DLD1 (cell line): ENCODE data around the gene CDCA5.

Experiments used
- in situ Hi-C: cut with HindIII; loops from 2 replicates; pipeline ENCODE4 v1.10.0; 2017; ENCODE audit warnings: low sequenced_read_pairs

Gene CDCA5

DNA sequence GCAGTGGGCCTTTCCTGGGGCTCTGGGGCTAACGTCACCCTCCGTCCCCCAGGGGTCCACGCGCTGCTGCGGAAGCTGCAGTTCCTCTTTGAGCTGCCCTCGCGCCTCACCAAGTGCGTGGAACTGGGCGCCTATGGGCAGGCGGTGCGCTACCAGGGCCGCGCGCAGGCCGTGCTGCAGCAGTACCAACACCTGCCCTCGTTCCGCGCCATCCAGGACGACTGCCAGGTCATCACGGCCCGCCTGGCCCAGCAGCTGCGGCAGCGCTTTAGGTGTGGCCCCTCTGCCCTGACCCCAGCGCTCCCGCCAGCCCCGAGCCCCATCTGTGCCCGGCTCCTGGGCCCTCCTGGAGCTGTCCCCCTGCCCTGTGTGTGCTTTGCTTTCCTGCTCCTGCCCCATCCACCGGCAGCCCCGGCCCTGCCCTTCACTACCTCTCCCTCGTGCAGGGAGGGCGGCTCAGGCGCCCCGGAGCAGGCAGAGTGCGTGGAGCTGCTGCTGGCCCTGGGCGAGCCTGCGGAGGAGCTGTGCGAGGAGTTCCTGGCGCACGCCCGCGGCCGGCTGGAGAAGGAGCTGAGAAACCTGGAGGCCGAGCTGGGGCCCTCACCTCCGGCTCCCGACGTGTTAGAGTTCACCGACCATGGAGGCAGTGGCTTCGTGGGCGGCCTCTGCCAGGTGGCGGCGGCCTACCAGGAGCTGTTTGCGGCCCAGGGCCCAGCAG is 24.1 kb upstream of the CDCA5 start:
- in situ Hi-C loops, result no loop called here

DNA sequence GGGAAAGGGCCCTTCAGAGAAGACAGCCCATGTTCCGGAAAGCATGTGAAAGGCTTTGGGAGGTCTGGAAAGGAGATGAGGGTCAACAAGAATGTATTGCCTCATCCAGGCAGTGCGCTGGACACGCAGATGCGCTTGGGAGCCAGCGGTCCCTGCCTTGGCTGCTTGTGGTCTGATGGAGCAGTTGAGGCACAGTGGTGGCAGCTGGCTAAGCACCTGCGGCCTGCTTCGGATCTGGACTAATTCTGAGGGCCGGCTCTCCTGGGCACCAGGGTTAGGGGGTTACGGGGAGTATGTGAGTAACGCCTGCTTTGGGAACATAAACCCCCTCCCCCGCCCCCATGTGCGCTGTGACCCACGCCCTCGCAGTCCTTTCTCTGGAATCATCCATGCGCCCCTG is 23.2 kb upstream of the CDCA5 start:
- in situ Hi-C loops, result no loop called here

DNA sequence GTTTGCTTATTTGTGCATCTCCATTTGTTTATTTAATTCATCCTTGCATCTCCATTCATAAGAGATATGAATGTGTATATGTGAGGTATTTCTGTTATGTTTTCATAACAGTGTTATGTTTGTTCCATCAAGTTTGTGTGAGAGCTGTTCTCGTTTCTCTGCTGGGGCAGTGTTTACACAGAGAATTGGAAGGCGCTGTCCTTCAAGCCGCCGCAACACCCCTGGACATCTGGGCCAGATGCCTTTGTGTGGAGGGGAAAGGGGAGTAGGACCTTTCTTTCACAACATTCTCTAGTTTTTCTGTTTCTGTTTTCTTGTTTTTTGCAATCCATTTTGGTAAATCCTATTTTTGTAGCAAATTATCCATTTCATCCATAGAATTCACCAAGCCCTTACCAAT is 20.8 kb upstream of the CDCA5 start:
- in situ Hi-C loops, result no loop called here

DNA sequence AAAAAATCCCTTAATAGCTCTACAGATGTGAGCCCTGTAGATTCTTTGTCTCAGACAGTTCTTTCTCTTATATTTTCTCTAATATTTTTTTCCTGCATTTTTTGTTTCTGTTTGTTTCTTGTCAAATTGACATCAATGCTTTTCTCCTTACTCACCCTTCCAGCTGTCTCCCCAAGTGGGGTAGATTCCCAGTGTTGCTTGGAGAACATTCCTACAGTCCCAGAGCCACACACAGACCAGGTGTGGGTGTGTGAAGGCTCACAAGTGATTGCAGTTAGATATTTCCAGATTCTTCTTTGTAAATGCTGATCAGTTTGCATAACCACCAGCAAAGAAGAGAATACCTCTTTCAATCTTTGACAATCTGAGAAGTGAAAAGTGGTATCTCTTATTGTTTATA is 19.6 kb upstream of the CDCA5 start:
- in situ Hi-C loops, result no loop called here

DNA sequence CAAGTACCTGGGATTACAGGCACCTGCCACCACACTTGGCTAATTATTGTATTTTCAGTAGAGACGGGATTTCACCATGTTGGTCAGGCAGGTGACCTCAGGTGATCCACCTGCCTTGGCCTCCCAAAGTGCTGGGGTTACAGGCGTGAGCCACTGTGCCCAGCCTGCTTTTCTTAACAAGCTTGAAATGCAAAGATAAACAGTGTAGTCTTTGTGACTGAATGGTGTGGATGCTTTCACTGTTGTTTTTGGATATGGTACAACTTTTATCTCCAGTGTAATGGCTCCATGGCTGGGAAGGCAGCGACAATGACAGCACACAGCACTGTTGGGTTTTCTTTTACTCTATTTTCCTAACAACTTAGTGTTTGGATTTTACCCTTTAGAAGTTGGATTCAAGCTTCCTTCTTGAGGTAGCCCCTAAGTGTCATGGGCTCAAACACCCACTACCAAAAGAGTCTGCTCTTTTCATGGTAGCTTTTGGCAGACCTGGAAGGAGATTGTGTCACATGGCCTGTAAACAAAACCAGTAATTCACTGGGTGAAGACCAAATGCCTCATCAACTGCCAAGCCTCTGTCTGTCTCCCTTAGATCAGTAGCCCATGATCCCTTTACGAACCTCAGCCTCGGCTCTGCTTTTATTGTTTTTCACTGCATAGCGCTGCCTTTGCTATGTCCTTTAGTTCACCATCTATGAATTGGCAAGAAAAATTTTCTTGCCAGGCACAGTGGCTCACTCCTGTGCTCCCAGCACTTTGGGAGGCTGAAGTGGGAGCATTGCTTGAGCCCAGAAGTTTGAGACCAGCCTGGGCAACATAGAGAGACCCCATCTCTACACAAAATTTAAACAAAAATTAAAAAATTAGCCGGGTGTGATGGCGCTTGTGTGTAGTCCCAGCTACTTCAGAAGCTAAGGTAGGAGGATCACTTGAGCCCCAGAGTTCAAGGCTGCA is 18.6 kb upstream of the CDCA5 start:
- in situ Hi-C loops, result no loop called here

DNA sequence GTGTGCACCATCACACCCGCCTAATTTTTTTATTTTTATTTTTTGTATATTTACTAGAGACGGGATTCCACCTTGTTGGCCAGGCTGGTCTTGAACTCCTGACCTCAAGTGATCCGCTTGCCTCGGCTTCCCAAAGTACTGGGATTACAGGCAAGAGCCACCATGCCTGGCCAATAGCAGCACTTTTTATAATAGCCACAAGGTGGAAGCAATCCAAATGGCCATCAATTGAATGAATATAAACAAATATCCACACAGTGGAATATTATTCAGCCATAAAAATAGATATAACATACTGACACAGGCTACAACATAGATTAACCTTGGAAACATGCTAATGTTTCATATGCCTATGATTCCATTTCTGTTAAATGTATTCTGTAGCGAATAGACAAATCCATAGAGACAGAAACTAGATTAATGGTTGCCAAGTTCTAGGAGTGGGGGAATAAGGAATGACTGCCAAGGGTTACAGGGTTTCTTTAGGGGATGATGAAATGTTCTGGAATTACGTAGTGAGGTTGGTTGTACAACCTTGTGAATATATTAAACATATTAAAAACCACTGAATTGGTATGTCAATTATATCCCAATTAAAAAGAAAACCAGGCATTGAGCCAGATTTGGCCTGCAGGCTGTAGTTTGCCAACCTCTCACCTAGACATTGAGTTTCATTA is 17.0 kb upstream of the CDCA5 start:
- in situ Hi-C loops, result no loop called here

DNA sequence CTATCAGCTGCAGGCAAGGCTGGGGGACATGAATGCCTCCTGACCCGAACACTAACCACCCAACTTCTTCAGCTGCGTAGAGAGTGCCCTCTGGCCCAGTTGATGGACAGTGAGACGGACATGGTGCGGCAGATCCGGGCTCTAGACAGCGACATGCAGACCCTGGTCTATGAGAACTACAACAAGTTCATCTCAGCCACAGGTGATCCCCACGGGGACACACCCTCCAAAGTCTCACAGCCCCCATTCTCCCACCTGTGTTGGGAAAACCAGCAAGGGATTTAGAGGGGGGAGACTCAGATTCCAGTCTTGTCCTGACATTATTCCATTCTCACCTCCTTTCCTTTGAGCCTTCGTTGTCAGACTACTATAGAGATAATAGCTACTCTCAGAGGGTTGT is 13.1 kb upstream of the CDCA5 start:
- in situ Hi-C loops, result no loop called here

DNA sequence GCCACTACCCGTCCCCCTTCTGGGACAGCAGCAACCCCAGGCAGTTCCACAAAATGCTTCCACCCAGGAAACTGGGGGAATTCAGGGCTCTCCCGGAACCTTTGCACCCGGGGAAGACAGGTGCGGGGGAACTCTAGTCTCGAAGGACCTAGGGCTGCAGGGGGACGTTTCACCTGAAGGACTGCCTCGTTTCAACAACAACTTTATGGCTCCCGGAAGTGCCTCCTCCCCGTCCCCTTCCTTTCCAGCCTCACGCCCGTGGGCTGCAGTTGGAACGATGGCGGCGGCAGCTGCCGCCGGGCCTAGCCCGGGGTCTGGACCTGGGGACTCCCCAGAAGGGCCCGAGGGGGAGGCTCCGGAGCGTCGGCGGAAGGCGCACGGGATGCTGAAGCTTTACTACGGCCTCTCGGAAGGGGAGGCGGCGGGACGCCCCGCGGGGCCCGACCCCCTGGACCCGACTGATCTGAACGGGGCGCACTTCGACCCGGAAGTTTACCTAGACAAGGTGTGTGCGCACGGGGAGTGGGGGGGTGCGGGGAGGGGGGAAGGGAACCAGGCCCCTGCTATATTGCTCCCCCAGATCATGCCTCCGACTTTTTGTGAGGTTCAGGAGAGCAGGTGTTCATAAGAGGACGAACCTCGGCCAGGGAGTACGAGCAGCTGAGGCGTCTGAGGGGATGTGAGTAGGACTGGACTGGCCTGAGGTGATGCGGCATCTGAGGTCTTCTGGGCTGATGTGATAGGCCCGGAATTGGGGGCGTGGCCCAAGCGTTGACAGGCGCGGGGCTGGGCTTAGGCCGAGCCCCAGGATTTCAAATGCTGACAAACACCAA is 12.3 kb upstream of the CDCA5 start, which contains the start of gene VPS51:
Gene VPS51, plus strand, starts transcription at position 241 of the 833 bp plus-strand sequence. Its CDS starts 37 bp downstream, at position 278.
- in situ Hi-C loops, result no loop called here

DNA sequence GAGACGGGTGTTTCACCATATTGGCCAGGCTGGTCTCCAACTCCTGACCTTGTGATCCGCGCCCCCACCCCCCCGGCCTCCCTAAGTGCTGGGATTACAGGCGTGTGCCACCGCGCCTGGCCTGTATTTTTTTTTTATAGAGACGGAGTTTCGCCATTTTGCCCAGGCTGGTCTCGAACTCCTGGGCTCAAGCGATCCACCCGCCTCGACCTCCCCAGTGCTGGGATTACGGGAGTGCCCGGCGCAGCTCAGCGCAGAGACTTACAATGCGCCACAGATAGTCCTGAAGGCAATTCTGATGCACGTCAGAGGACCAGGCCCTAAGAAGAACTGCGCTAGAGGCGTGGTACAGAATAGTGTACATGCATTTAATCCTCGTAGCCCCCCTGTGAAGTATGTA is 11.6 kb upstream of the CDCA5 start:
- in situ Hi-C loops, result no loop called here

DNA sequence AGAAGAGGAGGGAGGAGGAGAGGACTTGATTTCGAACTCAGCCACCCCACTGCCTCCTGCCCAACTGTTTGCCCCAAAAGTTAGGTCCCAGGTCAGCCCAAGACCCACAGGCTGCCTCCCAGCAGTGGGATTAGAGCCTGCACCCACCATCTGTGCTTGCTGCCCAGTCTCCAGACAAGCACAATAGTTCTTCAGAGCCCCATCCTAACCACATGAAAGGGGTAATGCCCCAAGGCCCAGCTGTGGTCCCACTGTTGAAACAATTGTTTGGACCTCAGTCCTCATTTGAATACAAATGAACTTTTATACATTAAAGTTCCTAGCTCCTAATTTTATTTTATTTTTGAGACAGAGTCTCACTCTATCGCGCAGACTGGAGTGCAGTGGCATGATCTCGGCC is 6.8 kb upstream of the CDCA5 start:
- in situ Hi-C loops, result no loop called here

DNA sequence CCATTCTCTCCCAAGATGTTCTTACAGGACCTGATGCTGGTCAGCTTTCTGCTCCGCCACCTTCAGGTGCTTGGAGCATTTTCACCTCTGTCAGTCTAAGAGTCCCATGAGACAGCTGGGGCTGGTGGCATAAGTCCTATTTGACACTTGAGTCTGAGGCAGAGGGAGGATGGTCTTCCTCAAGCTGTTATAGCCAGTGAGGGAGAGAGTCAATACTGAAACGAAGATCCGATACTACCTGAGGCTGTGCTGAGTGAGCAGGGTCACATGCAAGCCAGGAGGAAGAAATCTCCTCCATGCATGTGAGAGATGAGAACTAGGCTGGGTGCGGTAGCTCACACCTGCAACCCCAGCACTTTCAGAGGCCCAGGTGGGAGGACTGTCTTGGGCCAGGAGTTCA is 5.8 kb upstream of the CDCA5 start:
- in situ Hi-C loops, result no loop called here

DNA sequence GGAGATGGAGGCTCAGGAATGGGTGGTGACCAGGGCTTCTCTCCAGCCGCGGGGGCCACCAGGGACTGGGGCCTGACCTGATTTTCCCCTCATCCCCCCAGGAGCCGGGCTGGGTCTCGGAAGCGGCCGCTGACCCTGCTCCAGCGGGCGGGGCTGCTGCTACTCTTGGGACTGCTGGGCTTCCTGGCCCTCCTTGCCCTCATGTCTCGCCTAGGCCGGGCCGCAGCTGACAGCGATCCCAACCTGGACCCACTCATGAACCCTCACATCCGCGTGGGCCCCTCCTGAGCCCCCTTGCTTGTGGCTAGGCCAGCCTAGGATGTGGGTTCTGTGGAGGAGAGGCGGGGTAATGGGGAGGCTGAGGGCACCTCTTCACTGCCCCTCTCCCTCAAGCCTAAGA is 4.0 kb upstream of the CDCA5 start:
- in situ Hi-C loops, result no loop called here

DNA sequence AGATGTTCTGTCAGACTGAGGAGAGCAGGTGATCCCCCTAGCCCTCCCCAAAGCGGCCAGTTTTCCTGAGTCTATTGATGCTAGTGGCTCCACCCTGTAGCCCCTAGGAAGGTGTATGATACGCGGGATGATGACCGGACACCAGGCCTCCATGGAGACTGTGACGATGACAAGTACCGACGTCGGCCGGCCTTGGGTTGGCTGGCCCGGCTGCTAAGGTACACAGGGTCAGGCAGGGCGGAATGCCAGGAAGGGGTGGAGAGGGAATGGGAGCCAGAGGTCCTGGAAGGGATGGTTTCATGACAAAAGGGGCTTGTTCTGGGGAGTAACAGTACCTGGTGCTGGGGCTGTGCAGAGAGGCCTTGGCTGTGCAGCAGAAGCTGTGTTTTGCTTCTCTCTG is 3.4 kb upstream of the CDCA5 start:
- in situ Hi-C loops, result no loop called here

DNA sequence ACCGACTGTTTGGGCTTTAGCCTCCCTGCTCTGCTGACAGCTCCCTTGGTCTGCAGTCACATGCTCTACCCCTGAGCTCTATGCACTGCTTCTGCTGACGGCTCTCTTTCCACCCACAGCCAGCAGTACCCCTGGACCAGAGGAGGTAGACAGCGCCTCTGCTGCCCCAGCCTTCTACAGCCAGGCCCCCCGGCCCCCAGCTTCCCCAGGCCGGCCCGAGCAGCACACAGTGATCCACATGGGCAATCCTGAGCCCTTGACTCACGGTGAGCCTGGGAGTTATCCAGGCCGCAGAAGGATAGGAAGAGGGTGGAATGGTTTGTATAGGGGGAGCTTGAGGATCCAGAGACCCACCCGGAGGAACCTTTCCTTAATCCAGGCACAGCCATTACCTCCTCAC is 3.0 kb upstream of the CDCA5 start:
- in situ Hi-C loops, result no loop called here

DNA sequence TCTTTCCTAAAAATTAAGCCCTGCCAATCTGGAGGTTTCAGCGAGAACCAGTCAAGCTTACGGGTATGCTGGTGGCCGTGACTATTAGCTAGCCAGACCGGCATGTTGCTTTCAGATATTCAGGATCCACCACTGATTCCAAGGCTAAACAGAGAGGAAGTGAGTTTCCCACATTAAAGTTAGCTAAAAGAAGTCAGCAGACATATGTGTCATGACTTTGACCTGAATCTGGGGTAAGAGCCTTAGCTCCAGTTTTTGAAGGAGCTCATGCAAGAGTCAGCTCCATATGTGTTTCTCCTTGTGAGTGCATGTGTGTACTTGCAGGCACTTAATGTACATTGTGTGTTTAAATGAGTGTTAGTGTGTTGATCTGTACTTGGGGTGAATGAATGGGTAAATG is 1.6 kb upstream of the CDCA5 start:
- in situ Hi-C loops, result no loop called here

DNA sequence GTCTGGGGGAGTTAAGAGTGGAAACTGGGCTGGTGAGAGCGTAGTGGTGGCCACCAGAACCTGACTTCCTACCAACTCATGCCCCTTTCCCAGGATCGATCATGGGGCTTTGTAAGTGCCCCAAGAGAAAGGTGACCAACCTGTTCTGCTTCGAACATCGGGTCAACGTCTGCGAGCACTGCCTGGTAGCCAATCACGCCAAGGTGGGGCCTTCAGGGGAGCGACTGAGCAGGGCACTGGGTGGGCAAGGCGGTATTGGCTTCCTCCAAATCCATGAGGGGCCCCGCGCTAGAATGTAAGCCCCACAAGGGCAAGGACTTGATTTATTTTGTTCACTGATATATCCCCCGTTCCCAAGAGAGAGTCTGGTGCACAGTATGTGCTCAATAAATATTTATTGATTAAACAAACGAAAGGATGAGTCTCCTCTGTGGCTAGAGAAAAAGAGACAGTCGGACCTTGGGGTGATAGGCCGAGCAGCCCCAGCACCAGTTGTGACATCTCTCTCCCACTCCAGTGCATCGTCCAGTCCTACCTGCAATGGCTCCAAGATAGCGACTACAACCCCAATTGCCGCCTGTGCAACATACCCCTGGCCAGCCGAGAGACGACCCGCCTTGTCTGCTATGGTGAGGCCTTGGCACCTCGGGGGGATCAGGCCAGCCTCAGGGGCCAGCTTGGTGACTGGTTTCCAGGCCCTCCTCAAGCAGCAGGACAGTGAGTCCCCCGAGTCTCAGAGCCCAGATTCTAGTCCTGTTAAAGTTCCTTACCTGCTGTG is 947 bp upstream of the CDCA5 start:
- in situ Hi-C loops, result no loop called here

DNA sequence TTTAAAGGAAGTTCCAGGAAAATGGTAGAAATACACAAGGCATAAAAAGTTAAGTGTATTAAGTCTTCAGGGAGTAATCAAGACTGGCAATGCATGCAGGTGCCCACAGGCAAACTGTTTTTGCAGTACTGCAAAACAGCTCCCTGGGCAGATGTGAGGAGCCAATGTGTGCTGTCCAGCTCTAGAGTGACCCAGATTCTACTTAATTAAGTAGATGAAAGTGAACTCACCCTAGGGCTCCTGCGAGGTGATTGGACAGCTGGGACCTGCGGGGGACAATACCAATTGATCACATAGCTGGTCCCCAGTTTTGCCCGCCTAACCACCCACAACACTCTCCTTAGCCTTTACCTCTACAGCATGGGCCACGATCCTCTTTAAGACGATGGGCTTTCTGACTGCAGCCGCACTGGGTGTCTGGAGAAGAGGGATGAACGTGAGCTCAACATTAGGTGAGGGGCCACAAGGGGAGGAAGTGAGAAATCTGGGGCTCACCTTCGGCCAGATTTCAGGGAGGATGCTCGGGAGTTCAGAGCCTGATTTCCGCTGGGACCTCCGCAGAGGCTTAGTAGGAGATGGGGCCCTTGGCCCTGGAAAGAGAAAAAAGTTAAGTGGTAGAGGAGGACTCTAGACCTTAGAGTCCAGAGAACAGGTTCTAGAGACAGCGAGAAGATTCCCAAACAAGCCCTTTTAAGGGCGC is 556 bp downstream of the CDCA5 start:
- in situ Hi-C loops, result no loop called here

DNA sequence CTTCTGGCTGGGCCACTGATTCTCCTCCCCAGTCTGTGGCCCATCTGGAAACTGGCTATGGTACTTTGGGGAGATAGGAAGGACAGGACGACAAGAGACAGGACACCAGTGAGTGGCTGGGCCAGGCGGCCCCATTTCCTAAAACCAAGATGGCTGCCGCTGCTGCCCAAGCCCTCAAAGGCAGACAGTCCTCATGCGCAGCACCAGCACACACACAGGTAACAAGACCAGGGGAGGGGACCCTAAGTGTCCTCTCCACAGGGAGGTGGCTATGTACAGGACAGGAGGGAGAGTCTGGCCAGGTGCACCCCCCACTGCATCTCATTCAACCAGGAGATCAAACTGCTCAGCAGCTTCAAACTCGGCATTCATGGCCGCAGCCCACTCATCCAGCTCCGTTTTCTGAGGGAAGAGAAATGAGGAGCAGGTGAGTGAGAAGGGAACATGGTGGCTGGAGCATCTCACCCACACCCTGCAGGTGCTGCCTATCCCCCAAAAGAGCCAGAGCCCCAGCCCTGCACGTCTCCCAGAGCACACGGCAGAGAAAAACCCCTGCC is 5.0 kb downstream of the CDCA5 start:
- in situ Hi-C loops, result no loop called here

DNA sequence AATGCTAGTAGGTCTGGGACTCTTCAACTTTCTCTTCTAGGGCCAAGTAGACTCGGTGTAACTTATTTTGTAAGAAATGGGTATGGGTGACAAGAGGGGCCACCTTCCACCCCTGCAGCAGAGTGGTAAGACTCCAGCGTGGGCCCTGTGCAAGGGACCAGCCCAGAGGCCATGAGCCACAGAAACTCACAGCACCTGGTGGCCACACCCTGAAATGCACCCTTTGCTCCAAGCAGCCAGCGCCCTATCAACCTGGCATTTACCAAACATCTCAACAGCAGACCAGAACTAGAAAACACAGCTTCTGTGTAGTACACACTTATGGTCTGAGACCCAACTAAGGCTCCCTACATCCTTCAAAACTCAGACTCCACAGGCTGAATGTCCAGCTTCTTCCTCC is 5.7 kb downstream of the CDCA5 start:
- in situ Hi-C loops, result no loop called here
